ENCODE results near the gene ST3GAL3. TPM values are rescaled to one million over a fixed set of nuclear protein-coding genes. Genes with fewer than 3 reads are reported as not detected.

ST3GAL3 gene
- total RNA-seq, 1 experiment from 2014 or later: 8.3 TPM

- Histone ChIP-seq H3K9me3 (ENCODE audit: control insufficient read depth, low read depth, low read length) (no peaks in the 10 kb centered on the region), H3K9ac (ENCODE audit: extremely low read depth, insufficient read length, low read length) (no peak overlapping the region), H2BK20ac (ENCODE audit: low read depth, low read length, poor library complexity, severe bottlenecking) (no peak overlapping the region), H4K5ac (ENCODE audit: insufficient read length, low read depth, low read length) (no peak overlapping the region), H3K79me1 (ENCODE audit: insufficient read depth, low read depth, low read length, poor library complexity, severe bottlenecking) (no peaks in the 10 kb centered on the region), H2AFZ (ENCODE audit: low read length) (no peak overlapping the region), H3K56ac (ENCODE audit: insufficient read length, low read depth, low read length) (no peak overlapping the region), H3K27ac (ENCODE audit: insufficient read length, low read depth, low read length) (no peak overlapping the region), H3K27me3 (ENCODE audit: insufficient read depth, low read length) (no peaks in the 10 kb centered on the region), H4K8ac (replicated peaks; ENCODE audit: insufficient read length, low read depth, low read length) (no peak overlapping the region), H2BK120ac (ENCODE audit: low read depth, low read length, poor library complexity, severe bottlenecking) (no peak overlapping the region), H2AK5ac (ENCODE audit: insufficient read length, low read length) (no peak overlapping the region), H4K91ac (ENCODE audit: insufficient read length, low read depth, low read length) (no peak overlapping the region), H3K4ac (ENCODE audit: low read depth, low read length) (no peak overlapping the region), H4K20me1 (ENCODE audit: control insufficient read depth, insufficient read depth, insufficient read length) (no peaks in the 10 kb centered on the region), H3K23me2 (ENCODE audit: insufficient read length, low read depth, low read length, poor library complexity, severe bottlenecking) (no peaks in the 10 kb centered on the region), H2BK5ac (ENCODE audit: insufficient read length, low read length) (no peak overlapping the region), H3K18ac (ENCODE audit: insufficient read length, low read depth, low read length) (no peak overlapping the region), H3K4me2 (ENCODE audit: insufficient read depth, insufficient read length, low read length) (no peak overlapping the region), H3K79me2 (ENCODE audit: insufficient read depth, low read length) (no peaks in the 10 kb centered on the region), H3K4me1 (ENCODE audit: insufficient read depth, low read length) (peaks cover 3% of the 10 kb centered on the region; the same call in 1 of the 2 replicates), H3T11ph (ENCODE audit: low read length) (no peak overlapping the region), H2BK15ac (ENCODE audit: low read depth, low read length) (no peak overlapping the region), H2BK12ac (ENCODE audit: insufficient read length, low read depth, low read length) (no peak overlapping the region), H3K23ac (ENCODE audit: insufficient read length, low read depth, low read length) (no peak overlapping the region), H3K14ac (ENCODE audit: insufficient read depth, low read length) (no peak overlapping the region)
- peaks cover 1% of the 10 kb centered on the region; the same call in 1 of the 2 replicates for H3K27me3 Mint-ChIP-seq (ENCODE audit: low read depth)
- H3K4me3 Mint-ChIP-seq: no peak overlapping the region
- no peak overlapping the region for H3K27ac Mint-ChIP-seq
- H3K9me3 Mint-ChIP-seq: peaks cover 12 to 18% of the 10 kb centered on the region in 2 experiments; a peak in 3 of 5 replicates
- no CpG with 5 or more reads among the region's 4 CpGs for WGBS (ENCODE audit: extremely low coverage, insufficient read length, low lambda C conversion rate)
- DNase-seq: no peak
- peaks cover 0 to 9% of the 10 kb centered on the region in 2 experiments; a peak in 2 of 4 replicates for H3K4me1 Mint-ChIP-seq
- TF ChIP-seq, protein P1, sequence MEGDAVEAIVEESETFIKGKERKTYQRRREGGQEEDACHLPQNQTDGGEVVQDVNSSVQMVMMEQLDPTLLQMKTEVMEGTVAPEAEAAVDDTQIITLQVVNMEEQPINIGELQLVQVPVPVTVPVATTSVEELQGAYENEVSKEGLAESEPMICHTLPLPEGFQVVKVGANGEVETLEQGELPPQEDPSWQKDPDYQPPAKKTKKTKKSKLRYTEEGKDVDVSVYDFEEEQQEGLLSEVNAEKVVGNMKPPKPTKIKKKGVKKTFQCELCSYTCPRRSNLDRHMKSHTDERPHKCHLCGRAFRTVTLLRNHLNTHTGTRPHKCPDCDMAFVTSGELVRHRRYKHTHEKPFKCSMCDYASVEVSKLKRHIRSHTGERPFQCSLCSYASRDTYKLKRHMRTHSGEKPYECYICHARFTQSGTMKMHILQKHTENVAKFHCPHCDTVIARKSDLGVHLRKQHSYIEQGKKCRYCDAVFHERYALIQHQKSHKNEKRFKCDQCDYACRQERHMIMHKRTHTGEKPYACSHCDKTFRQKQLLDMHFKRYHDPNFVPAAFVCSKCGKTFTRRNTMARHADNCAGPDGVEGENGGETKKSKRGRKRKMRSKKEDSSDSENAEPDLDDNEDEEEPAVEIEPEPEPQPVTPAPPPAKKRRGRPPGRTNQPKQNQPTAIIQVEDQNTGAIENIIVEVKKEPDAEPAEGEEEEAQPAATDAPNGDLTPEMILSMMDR (conservative IDR thresholded peaks at IDR 0.05): no peak
- peaks cover 24 to 31% (median 30%) of the 10 kb centered on the region in 3 experiments; a peak in 6 of 7 replicates for H3K36me3 Mint-ChIP-seq (ENCODE audit: insufficient read depth in 1 of 3, low read depth in 3 of 3)
Observed at GRCh38 chr1:43819357-43819756, 112.0 kb downstream of the ST3GAL3 start.
